Vagina (tissue), 2 donors: ENCODE results near the gene SNRK. TPM values are rescaled to one million over a fixed set of nuclear protein-coding genes. Genes with fewer than 3 reads are reported as not detected.
"Not testable (repeated sequence)": the region's sequence is repeated elsewhere in the genome, so short reads cannot be mapped to it uniquely, and the experiment has no call there.

Experiments used
- DNase-seq, 2 donors: peaks; one replicate each; pipeline ENCODE4 v3.0.0-alpha.2; 2017; ENCODE audit errors: extremely low spot score in 2 of 2
- H3K27ac ChIP-seq: fragments of 200-600 bp; sonication (generic); one replicate; pipeline ENCODE4 v1.5.1; 2019
- H3K27me3 ChIP-seq: fragments of 200-600 bp; sonication (generic); one replicate; pipeline ENCODE4 v1.5.1; 2019
- H3K36me3 ChIP-seq, 2 donors: fragments of 200-600 bp; sonication (generic); one replicate each; pipeline ENCODE4 v1.5.1; 2017 to 2019
- H3K4me1 ChIP-seq: fragments of 200-600 bp; sonication (generic); one replicate; pipeline ENCODE4 v1.5.1; 2019
- H3K4me3 ChIP-seq, 2 donors: fragments of 200-600 bp; sonication (generic); 1 replicate in 1 of 2; 2 replicates in 1 of 2; pipeline ENCODE4 v1.5.1; 2016 to 2019
- H3K9me3 ChIP-seq: fragments of 200-600 bp; sonication (generic); one replicate; pipeline ENCODE4 v1.5.1; 2019
- POLR2A ChIP-seq, 2 donors: fragments of 450-650 bp; IDR thresholded peaks; one replicate each; pipeline ENCODE4 v1.6.1; 2017; ENCODE audit warnings: antibody characterized with exemption in 2 of 2, mild to moderate bottlenecking in 2 of 2, moderate library complexity in 2 of 2
- POLR2AphosphoS5 ChIP-seq, 2 donors: sonication (generic); formaldehyde crosslinking; IDR thresholded peaks; one replicate each; pipeline ENCODE4 v1.9.0; 2017; ENCODE audit warnings: antibody characterized with exemption in 2 of 2, mild to moderate bottlenecking in 2 of 2, low read depth in 1 of 2; ENCODE audit not compliant: insufficient read depth in 1 of 2
- intact Hi-C: fragments of 100-400 bp; cut with DNase I; formaldehyde crosslinking; loops from one replicate; pipeline ENCODE4 v1.15.1; 2023
- total RNA-seq: library from RNA; depleted of rRNA; stranded (reverse); fragments of >200 nt; gene quantifications from one replicate; pipeline ENCODE4 v1.2.3, GENCODE V29; 2016
- TF ChIP-seq, protein P1 (sequence below), 3 experiments: fragments of 450-650 bp in 2 of 3; fragments of 200-600 bp in 1 of 3; sonication (generic) in 1 of 3; IDR thresholded peaks; one replicate each; pipeline ENCODE4 v1.5.1; 2017 to 2019; ENCODE audit warnings: antibody characterized with exemption in 3 of 3, mild to moderate bottlenecking in 2 of 3, moderate library complexity in 2 of 3

SNRK gene
- total RNA-seq, 1 donor from 2014 or later, result 97.0 TPM

DNA sequence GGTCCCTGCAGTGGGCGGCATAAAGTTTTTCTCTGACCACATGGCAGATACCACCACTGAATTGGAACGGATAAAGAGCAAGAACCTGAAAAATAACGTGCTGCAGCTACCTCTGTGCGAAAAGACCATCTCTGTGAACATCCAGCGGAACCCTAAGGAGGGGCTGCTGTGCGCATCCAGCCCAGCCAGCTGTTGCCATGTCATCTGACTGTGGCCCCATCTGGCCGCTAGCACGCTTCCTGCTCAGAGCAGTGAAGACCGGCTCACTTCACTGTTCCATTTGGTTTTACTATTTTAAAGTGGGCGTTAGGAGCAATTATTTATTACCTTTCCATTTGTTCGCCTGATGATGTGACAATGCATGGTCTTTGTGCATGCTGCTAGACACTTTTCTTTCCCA, 62.0 kb downstream of the SNRK start:
- H3K27me3 ChIP-seq, result no peaks in the 10 kb centered on the region
- intact Hi-C loops, result no loop called here
- DNase-seq, result no peak
- no peak overlapping the region for H3K4me3 ChIP-seq
- peaks cover 5 to 59% of the 10 kb centered on the region in 2 donors for H3K36me3 ChIP-seq
- no peaks in the 10 kb centered on the region for H3K4me1 ChIP-seq
- H3K27ac ChIP-seq, result no peak overlapping the region
- H3K9me3 ChIP-seq, result no peaks in the 10 kb centered on the region
- TF ChIP-seq, protein P1, sequence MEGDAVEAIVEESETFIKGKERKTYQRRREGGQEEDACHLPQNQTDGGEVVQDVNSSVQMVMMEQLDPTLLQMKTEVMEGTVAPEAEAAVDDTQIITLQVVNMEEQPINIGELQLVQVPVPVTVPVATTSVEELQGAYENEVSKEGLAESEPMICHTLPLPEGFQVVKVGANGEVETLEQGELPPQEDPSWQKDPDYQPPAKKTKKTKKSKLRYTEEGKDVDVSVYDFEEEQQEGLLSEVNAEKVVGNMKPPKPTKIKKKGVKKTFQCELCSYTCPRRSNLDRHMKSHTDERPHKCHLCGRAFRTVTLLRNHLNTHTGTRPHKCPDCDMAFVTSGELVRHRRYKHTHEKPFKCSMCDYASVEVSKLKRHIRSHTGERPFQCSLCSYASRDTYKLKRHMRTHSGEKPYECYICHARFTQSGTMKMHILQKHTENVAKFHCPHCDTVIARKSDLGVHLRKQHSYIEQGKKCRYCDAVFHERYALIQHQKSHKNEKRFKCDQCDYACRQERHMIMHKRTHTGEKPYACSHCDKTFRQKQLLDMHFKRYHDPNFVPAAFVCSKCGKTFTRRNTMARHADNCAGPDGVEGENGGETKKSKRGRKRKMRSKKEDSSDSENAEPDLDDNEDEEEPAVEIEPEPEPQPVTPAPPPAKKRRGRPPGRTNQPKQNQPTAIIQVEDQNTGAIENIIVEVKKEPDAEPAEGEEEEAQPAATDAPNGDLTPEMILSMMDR (IDR thresholded peaks at IDR 0.05), result no peak
- no peak for TF ChIP-seq POLR2A (IDR thresholded peaks at IDR 0.05)
- TF ChIP-seq POLR2AphosphoS5 (IDR thresholded peaks at IDR 0.05; ENCODE audit: insufficient read depth in 1 of 2, low read depth in 1 of 2), result no peak

DNA sequence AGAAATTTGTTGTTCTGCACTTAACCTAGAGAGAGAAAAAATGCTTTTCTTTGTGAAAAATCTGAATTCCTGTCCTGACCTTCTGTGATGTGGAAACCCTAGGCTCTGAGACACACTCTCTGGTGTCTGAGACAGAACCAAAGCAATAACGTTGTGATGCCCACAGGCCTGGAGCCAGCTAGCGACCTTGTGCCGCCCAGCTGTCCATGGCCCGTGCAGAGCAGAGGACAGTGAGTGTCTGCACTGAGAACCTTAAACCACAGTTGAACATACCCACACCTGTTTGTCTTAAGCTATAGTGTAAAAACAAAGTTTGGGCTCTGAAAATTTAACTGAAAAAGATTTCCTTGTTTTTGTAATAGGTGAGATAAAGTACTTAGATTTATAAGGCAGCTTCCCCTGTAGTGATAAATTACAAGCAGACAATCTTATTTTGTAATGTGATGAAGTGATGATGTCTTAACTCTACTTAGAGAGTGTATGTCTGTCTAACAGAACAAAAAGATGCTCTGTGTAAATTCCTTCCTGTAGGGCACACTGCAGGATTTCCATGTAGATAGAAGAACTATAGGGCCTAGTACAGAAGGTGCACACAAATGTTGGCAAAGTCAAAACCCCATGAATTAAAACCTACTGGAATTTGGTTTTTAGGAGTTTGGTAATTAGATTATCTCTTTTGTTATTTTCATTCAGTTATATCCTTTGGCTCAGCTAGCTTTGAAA, 62.7 kb downstream of the SNRK start:
- H3K9me3 ChIP-seq, result peaks cover 4% of the 10 kb centered on the region
- no peak for DNase-seq
- TF ChIP-seq, protein P1 (IDR thresholded peaks at IDR 0.05), result no peak
- no peak for TF ChIP-seq POLR2A (IDR thresholded peaks at IDR 0.05)
- TF ChIP-seq POLR2AphosphoS5 (IDR thresholded peaks at IDR 0.05; ENCODE audit: insufficient read depth in 1 of 2, low read depth in 1 of 2), result no peak
- H3K4me3 ChIP-seq, result no peak overlapping the region
- intact Hi-C loops, result no loop called here
- H3K27ac ChIP-seq, result no peak overlapping the region
- H3K4me1 ChIP-seq, result no peaks in the 10 kb centered on the region
- no peaks in the 10 kb centered on the region for H3K27me3 ChIP-seq
- H3K36me3 ChIP-seq, result peaks cover 5 to 56% of the 10 kb centered on the region in 2 donors

DNA sequence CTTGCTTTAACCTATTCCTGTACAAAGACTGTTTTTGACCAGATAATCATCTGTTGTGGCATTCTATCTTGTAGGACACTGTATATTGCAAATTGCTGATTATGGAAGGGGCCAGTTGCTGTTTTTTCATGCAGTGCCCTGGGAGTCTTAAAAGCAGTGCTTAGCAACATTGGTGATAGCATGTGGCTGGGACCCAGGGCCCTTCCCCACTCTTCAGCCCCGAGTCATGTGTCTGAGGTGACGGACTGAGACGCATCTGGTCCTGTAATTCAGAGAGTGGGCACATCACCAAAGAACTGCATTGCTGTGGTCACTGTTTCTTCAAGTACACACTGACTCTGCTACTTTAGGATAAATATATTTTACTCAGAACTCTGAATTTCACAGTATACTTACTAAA, 63.4 kb downstream of the SNRK start:
- intact Hi-C loops, result no loop called here
- no peak for TF ChIP-seq POLR2A (IDR thresholded peaks at IDR 0.05)
- no peak for TF ChIP-seq POLR2AphosphoS5 (IDR thresholded peaks at IDR 0.05; ENCODE audit: insufficient read depth in 1 of 2, low read depth in 1 of 2)
- TF ChIP-seq, protein P1 (IDR thresholded peaks at IDR 0.05), result no peak
- Histone ChIP-seq H3K36me3 (peaks cover 5 to 55% of the 10 kb centered on the region in 2 donors), H3K27me3 (no peaks in the 10 kb centered on the region), H3K27ac (no peak overlapping the region), H3K9me3 (peaks cover 4% of the 10 kb centered on the region), H3K4me3 (no peak overlapping the region), H3K4me1 (no peaks in the 10 kb centered on the region)
- DNase-seq, result no peak

DNA sequence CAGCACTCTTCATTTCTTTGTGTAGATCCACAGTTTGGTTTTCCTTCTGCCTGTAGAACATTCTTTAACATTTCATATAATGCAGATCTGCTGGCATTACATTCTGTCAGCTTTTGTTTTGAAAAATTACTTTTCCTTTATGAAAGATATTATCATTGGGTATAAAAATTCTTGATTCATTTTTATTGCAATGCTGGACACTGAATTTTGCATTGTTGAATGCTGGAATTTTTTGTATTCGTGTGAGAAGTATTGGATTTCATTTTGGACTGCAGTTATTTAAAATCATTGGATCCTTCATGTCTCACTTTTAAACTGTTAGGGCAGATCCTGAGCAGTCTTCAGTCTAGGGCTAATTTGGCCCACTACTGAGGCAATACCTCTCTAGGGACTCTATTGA, 67.1 kb downstream of the SNRK start:
- Histone ChIP-seq H3K9me3 (peaks cover 9% of the 10 kb centered on the region), H3K4me1 (no peaks in the 10 kb centered on the region), H3K27ac (no peak overlapping the region), H3K27me3 (no peaks in the 10 kb centered on the region), H3K4me3 (no peak overlapping the region), H3K36me3 (peaks cover 0 to 28% of the 10 kb centered on the region in 2 donors)
- no peak for DNase-seq
- intact Hi-C loops, result no loop called here
- no peak for TF ChIP-seq POLR2A (IDR thresholded peaks at IDR 0.05)
- no peak for TF ChIP-seq POLR2AphosphoS5 (IDR thresholded peaks at IDR 0.05; ENCODE audit: insufficient read depth in 1 of 2, low read depth in 1 of 2)
- TF ChIP-seq, protein P1 (IDR thresholded peaks at IDR 0.05), result no peak

DNA sequence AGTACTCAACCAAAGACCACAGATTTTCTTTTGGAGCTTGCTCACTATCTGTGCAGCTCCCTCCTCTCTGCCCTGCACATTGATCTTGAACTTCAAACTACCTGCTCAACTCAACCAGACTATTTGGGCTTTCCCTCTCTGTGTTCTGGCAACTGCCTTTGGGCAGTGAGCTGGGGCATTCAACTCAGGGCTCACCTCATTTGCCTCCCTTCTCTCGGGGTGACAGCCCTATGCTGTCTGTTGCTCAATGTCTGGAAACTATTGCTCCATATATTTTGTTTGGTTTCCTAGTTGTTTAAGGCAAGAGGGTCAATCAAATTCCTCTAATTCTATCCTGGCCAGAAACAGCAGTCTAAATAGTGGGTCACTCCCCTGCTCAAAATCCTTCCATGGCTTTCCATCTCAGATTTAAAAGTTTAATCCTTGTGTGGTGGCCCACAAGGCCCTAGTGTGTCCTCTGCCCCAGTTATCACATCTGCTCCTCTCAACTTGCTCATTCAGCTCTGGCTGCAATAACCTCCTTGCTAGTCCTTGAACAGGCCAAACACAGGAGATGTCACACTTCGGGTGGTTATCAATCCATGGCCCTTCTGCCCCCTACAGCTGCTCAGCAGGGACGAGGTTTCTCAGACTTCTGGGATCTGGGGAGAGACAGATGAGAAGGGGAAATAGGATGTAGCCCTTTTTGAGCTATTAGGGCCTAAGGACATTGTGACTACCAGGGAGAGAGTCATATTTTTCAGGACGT, 67.8 kb downstream of the SNRK start:
- intact Hi-C loops, result no loop called here
- H3K27me3 ChIP-seq, result no peaks in the 10 kb centered on the region
- no peak overlapping the region for H3K4me3 ChIP-seq
- DNase-seq, result no peak
- TF ChIP-seq POLR2AphosphoS5 (IDR thresholded peaks at IDR 0.05; ENCODE audit: insufficient read depth in 1 of 2, low read depth in 1 of 2) (no peak), POLR2A (IDR thresholded peaks at IDR 0.05) (no peak)
- TF ChIP-seq, protein P1 (IDR thresholded peaks at IDR 0.05), result no peak
- H3K36me3 ChIP-seq, result peaks cover 0 to 21% of the 10 kb centered on the region in 2 donors
- H3K27ac ChIP-seq, result no peak overlapping the region
- no peaks in the 10 kb centered on the region for H3K4me1 ChIP-seq
- peaks cover 9% of the 10 kb centered on the region for H3K9me3 ChIP-seq

DNA sequence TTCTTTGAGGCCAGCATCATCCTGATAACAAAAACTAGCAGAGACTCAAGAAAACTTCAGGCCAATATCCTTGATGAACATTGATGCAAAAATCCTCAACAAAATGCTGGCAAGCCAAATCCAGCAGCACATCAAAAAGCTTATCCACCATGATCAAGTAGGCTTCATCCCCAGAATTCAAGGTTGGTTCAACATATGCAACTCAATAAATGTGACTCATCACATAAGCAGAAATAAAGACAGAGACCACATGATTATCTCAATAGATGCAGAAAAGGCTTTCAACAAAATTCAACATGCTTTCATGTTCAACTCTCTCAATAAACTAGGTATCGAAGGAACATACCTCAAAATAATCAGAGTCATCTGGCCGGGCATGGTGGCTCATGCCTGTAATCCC, 69.7 kb downstream of the SNRK start:
- H3K36me3 ChIP-seq, H3K27me3 ChIP-seq, H3K4me3 ChIP-seq, intact Hi-C loops, H3K9me3 ChIP-seq, H3K4me1 ChIP-seq, DNase-seq, H3K27ac ChIP-seq: not testable (repeated sequence)
